HG03442 (cell line): ENCODE measurements around the gene PCBD1.
A peak's percentile ranks its signal among the peaks of the same experiment; 100 is the strongest.
"Not testable (repeated sequence)": the region's sequence is repeated elsewhere in the genome, so short reads cannot be mapped to it uniquely, and the experiment has no call there.

ENCODE experiments used
- ATAC-seq: cut with Tn5 transposase; IDR thresholded peaks from one replicate; pipeline ENCODE4 v1.9.1; 2021; ENCODE audit warnings: mild to moderate bottlenecking, moderate library complexity; ENCODE audit not compliant: unreplicated experiment

Gene PCBD1

DNA sequence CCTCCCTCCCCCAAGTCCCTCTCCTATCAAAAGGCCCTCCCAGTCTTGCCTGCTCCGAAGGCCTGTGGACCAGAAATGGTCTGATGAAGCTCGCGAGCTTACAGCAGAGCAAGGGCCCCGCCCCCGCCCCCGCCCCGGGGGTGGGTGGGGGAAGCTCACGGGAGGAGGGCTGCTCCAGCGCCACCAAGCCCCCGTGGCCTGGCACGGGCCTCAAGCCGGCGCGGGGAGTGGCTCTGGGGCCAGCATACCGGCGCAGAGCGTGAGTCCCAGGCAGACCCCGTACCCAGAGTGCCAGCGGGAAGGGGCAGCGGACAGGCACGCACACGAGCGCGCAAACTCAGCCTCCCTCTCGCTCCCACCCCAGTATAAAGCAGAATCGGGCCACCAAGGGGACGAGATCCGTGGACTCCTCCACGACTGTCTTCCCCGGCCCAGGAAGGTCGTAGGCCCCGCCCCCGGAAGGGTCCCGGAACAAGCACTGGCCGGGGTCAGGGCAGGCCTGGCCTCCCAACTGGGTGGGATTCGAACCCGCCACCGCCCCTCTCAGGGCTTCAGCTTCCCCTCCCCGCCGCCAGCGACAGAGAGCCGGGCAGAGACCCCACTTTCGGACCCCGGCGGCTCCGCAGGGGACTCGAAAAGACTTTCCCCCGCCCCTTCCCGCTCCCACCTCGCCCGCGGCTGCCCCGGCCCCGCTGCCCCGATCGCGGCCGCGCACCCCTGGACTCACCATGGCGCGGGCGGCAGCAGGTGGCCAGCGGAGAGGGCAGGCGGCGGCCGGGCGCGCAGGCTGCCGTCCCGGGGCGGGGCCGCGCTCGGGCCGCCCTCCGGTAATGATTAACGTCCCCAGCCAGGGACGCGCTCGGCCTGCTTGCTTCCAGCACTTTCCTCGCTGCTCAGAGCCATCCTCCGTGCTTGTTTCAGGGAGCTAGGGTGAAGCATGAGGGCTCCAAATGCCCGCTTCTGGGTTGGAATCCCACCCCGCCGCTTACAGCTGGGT, at the start of gene PCBD1:
PCBD1 (minus strand) TSS at position 762 of the 997 bp plus-strand sequence; CDS start at position 730, 32 bp downstream.
- peak; percentile 69 for ATAC-seq

DNA sequence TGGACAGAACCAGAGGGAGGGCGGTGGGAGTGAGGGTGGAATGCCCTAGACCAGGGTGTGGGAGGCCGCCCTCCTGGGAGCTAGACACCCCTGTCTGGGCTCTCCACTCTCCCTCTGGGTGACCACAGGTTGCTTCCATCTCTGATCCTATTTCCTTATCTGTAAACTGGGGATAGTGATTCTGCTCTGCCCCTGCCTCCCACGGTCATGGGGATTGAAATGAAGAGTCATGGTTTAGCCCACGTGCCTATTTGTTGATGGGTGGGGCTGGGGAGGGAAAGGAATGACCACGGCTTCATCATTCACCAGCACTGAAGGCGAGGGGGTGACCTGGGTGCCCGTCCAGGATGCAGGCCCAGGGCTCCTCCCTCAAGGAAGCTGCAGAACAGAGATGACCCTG, 49.3 kb upstream of the PCBD1 start:
- ATAC-seq, result no peak

DNA sequence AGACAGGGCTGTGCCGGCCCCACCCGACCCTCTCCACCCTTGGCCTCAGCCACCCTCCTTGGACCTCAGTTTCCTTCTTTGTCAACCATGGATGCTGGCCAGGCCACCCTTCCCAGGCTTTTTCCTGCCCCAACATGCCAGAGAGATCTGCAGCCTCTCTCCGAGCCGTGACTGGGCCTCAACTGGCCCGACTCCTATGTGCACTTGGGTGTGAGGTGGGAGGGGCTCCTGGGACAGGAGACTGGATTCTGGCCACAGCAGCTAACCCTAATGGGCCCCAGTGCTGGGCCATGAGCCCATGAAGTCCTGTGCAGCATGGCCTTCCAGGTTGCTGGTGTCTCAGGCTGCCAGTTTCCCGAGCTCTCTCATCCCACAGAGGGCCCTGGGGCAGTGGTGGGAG, 47.7 kb upstream of the PCBD1 start:
- ATAC-seq, result no peak

DNA sequence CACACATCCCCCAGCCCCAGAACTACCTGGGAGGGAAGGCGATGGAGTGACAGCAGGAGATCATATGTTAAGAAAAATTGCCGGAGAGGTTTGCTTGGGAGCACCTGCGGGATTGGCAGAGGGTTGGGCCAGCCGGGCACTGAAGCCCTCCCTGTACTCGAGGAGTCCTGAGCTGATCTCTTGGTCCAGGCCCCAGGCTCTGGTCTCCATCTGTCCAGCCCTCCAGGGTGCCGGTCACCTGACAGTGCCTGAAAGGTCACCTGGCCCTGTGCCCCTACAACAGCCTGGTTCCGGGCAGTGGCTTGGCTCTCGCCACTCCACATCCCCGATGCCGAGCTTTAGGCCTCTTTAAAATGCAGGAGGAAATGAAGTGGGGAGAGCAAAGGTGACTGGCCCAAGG, 47.3 kb upstream of the PCBD1 start:
- ATAC-seq, result no peak

DNA sequence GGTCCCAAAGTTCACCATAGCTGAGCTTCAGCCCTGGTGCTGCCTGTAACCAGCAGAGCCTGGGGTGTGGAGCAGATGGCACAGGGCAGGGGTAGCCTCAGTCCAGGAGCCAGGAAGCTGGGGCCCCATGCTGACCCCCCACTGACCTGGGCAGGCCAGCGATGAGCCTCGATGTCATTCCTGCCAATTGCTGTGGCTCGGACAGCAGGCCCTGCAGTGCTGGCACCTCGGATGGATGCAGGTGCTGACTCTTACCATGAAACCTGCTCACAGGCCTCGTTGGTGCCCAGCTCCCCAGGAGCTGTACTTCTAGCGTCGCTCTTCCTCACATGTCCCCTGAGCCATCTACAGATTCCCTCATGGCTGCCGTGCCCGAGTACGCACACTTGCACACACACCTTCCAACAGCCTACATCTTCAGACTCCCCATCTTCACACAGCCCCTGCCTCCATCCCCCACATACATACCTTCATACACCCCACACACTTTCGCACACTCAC, 46.8 kb upstream of the PCBD1 start:
- no peak for ATAC-seq

DNA sequence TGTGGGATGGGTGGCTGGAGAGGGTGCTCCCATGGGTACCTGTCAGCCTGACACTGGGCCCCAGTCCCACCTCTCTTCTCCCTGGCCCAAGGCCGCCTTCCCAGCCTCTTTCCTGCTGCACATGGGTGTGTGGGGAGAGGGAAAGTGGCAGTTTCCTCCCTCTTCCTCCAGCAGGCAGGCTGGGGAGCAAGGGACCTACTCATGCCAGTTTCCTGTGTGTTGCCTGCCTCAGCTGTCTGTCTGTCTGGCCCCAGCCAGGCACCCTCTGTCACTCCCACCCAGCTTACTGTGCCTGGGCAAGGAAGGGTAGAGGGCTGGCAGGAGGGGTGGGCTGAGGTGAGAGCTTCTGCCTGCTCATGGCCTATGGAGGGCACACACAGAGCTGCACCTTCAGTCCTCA, 46.3 kb upstream of the PCBD1 start:
- no peak for ATAC-seq

DNA sequence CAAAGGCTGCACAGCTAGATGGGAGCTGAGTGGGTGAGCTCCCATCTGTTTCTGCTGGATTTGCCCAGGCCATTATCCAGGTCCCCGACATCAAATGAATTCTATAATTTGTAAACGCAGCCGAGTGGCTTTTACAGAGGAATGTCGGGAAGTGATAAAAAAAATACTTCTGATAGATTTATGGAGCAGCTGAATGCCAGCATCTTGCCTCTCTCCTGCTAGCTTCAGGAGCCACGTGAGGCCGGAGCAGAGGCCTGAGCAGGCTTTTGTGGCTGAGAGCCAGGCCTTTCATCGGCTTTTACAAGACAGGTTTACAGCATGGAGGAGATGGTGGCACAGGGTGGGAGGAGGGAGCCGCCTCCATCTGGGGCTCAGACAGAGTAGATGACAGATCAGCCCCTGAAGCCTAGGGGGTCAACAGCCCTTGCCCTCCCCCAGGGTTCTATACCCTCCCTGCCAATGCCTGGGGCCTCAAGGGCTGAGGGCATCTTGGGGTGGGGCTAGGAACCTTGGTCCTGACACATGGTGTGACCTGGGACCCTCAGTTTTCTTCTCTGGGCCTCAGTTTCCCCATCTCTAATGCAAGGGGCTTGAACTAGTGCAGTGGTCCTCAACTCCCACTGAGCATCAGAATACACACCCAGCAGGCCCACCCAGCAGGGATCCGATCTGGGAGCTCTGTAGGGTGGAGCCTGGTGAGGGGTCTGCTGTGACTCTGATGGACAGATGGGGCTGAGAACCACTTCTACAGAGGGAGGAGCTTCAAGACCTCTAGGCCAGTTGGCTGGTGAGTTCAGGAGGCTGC, 44.2 kb upstream of the PCBD1 start:
- no peak for ATAC-seq

DNA sequence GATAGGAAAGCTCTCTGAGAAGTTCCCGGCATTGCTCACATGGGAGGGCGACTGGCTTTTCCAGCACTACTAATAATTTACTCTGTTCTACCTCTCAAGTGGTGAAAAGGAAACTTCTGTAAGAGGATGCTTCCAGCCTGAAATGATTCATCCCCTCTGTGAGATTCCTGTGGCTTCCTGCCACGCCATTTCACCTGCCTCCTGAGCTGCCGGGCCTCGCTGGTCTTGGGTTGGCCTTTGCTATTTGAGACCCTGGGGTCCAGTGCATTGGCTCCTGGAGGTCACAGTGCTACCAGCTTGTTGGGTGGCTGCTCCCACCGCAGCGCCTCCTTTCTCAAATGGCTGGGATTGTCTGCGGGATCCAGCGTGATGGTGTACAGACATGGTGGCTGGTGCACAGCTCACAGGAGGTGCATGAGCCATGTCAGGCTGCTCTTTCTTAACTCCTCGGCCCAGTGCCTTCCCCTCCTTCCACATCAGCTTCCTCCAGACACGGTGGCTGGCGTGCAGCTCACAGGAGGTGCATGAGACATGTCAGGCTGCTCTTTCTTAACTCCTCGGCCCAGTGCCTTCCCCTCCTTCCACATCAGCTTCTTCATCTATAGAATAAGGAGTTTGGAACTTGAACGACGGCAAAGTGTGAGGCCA, 42.9 kb upstream of the PCBD1 start:
- no peak for ATAC-seq

DNA sequence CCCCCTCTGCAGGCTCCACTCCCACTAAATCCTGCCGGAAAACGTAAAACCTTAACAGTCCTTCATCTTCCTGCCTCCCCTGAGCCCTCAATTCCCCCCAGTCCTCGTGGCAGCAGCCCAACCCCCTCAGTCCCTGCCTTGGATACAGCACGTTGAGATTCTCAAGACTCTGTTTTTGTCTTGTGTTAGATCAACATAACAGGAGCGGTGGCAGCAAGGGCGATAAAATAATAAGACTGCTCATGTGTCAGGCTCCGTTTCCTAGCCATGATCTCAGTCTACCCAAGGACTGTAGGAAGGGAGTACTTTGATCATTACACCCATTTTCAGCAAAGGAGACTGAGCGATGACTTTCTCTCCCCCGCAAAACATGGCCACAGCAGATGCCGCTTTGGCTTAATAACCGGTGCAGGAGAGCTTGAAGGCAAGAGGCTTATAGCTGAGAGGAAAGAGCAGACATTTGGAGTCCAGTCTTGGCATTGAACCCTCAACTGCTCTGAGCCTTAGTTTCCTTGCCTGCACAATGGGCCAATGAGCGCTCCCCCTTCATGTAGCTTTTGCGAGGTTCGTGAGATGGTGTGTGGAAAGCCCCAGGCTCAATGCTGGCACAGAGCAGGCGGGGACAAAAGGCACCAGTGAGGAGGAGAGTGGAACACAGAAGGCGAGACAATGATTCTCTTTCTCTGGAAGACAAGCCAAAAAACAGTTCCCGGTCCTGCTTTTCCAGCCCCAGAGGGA, 42.1 kb upstream of the PCBD1 start:
- no peak for ATAC-seq

DNA sequence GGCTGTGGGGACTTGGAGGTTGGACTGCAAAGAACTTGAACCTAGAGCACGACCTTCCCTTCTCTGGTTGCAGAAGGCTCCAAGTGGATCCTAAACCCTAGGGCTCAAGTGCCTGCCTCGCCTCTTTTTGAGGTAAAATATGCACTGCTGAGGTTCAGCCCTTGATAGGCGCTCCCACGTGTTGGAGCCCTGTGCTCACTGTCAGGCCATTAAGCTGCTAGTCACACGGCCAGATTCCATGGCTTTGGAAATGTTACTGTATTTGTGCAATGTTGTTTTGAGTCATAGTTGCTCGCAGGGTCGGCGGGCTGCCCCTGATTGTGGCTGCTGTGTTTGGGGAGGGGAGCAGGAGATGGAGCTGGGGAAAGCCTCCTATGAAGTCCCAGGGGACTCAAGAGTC, 39.8 kb upstream of the PCBD1 start:
- ATAC-seq, result no peak

DNA sequence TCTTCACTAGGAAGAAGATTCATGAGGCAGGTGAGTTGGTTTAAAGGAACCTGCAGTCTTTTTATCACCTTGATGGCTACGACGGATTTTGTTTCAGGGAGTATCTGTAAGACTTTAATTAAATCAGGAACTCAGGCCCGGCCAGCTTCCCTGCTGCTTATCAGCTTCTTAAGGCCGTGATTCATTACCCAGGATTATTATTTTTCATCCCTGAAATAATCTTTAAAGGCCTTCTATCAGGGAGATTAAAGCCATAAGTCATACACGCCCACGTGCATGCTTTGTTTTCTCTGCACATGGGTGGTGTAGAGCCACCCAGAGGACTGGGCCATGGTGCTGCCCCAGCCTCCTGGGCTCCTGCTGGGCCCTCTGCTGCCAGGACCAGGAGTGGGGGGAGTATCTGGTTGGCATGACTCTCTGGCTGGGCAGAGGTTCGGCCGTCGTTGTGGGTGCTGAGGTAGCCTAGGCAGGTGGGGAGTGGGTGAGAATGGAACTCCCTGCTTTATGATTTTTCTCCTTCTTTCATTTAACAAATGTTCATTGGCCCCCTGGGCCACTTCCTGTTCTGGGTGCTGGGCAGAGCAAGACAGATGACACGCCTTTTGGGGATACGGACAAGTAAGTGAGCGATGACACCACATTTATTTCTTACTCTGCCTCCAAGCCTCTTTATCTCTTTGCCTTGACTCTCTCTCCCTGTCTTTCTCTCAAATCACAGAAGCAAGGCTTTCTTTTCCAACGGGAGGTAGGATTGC, 39.0 kb upstream of the PCBD1 start:
- no peak for ATAC-seq

DNA sequence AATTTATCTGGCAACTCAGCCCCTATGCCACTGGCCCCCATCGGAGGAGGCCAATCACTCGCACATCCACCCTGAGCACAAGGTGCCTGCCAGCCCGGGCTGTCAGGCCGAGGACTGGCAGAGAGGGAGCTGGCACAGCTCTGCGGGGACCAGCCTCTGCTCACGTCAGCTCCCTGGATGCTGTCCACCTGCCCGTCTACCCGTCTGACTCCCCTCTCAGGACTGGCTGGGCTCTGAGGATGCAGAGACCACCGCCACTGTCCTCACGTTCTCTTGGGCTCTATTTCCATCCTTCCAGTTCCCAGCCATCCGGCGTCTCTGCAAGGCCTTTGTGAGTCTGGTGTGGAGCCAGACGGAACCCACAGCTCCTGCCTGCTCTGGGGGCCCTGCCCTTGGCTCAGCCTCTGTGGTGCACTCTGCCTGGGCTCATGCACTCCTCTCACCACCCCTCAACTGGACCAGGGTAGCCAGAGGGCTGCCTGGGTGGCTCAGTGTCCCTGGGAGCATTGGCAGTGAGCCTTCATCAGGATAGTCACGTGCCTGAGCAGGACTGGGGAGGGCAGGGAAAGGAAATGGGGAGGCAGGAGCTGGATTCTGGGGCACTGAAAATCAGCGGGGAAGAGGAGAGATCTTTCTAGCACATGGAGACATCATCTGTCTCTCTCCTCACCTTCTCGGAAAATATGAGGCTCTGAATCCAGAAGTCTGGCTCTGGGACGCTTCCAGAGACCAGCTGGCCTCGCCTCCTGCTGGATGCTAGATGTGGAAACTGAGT, 38.0 kb upstream of the PCBD1 start:
- ATAC-seq, result no peak

DNA sequence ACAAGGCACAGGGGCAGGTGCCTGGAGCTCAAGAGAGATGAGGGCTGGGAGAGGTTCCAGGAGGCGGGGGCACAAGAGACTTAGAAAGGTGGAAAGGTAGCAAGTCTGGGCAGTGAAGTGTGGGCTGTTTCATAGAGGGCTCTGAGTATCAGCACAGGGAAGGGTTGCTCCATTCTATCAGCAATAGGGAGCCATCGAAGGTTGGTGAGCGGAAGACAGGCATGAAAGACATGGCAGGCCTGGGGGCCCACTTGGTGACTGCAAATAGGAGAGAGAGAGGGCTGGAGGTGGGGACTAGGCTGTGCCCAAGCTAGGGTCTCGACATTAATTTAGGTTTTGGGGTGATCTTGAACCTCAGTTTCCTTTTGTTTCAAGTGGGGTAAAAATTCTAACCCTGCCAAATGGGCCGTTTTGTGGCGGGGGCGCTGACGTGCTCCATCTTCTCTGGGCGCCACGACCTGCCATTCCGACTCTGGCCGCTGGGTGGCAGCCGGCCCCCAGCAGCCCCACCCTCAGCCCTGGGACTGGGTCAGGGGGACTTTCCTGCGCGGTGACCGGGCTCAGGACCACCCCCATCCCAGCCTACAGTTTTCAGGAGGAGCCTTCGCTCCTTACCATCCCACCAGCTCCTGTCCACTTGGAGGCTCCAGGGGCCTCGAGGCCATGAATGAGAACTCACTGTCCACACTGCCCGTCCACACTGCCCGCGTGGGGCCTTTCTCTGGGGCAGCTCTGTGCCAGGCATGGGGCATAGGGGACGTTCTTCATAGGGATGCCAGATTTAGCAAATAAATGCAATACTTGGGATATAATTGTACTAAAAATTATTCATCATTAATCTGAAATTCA, 37.2 kb upstream of the PCBD1 start:
- ATAC-seq, result no peak

DNA sequence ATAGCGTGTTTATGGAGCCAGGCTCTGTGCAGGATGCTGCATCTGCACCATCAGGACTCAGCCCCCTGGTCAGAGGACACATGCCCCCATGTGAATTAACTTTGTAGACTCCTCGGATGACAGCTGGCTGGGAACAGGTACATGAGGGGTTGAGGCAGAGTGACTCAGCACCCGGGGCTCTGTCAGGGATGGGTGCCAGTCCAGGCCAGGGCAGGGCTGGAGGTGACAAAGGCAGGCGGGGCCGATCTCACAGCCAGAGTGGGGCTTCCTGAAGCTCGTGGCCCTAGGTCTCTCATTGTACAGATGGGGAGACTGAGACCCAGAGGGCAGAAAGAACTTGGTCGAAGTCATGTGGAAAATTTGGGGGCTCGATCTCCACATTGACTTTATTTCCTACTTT, 35.3 kb upstream of the PCBD1 start:
- ATAC-seq, result no peak

DNA sequence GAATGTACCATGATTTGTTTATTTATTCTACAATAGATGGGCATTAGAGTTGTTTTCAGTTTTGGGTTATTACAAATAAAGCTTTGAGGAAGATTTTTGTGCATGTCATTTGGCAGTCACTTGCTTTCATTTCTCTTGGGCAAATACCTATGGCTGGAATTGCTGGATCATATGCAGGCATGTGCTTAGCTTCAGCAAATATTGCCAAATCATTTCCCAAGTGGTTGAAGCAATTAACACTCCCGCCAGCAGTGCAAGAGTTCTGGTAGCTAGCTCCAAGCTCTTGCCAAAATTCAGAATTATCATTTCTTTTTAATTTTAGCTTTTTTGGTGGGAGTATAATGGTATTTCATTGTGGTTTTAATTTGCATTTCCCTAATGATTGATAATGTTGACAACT, 32.9 kb upstream of the PCBD1 start:
- no peak for ATAC-seq

DNA sequence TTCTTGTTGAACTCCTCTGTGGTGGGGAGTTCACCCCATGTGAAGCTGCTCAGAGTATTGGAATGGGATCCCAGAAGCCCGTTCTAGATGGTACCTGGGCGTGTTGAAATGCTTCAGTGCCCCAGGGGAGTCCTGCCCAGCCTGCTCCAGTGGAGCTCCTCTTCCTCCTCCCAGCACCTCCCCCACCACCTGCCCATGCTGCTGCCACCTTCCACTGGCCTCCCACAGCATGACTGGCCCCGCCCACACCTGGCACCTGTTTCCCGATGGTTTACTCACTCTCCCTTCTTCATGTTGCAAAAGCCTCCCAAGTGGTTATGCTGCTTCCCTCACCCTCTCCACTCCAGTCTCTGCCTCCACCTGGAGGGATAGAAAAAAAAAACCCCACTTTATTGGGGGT, 32.2 kb upstream of the PCBD1 start:
- ATAC-seq, result no peak

DNA sequence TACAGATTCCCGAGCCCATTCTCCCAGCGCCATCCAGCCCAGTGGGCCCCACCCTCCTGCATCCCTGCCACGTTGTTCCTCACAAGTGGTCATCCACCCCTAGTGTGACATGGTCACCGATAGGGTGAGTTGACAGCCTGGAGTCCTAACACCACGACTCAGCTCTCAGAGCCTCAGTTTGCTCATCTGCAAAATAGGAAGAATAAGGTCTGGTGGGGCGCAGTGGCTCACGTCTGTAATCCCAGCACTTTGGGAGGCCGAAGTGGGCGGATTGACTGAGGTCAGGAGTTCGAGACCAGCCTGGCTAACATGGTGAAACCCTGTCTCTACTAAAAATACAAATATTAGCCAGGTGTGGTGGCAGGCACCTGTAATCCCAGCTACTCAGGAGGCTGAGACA, 31.5 kb upstream of the PCBD1 start:
- ATAC-seq, result not testable (repeated sequence)
